SK-N-SH (cell line): Measurements from ENCODE around the gene TPO. TPM values are rescaled to one million over a fixed set of nuclear protein-coding genes. Genes with fewer than 3 reads are reported as not detected.
"Not testable (repeated sequence)": the region's sequence is repeated elsewhere in the genome, so short reads cannot be mapped to it uniquely, and the experiment has no call there.

Source experiments
- CTCF ChIA-PET: fragments of 300-600, 350-600 bp; formaldehyde crosslinking; extraction: SDS; loops from one replicate; lab custom pipeline; 2021; lab: Yijun Ruan, JAX
- POLR2A ChIA-PET: fragments of 350-600 bp; sonication (Branson Sonifier 250); formaldehyde crosslinking; extraction: SDS; loops from one replicate; lab custom pipeline; 2020; ENCODE audit warnings: antibody characterized with exemption, inconsistent platforms; lab: Yijun Ruan, JAX
- DNase-seq: peaks from one replicate; pipeline ENCODE4 v3.0.0; 2012
- H2AFZ ChIP-seq: fragments of 200-600 bp; sonication (generic); 2 replicates; pipeline ENCODE4 v1.8.1; 2016; ENCODE audit warnings: antibody characterized with exemption, mild to moderate bottlenecking, low read depth
- H3F3A ChIP-seq: fragments of 200-600 bp; sonication (generic); replicated peaks from 2 replicates; pipeline ENCODE3; 2016; ENCODE audit warnings: antibody characterized with exemption, mild to moderate bottlenecking; ENCODE audit not compliant: insufficient read depth
- H3K27ac ChIP-seq, 2 experiments: fragments of 200-500 bp in 1 of 2; fragments of 200-600 bp in 1 of 2; sonication (Bioruptor generic) in 1 of 2; sonication (generic), shearing (Covaris generic) in 1 of 2; 2 replicates each; pipeline versions ENCODE4 v1.5.1 to v1.6.1; 2014 to 2016; ENCODE audit warnings: low read depth in 2 of 2, inconsistent platforms in 1 of 2, low read length in 1 of 2, mild to moderate bottlenecking in 1 of 2, mixed read lengths in 1 of 2
- H3K27me3 ChIP-seq: fragments of 200-600 bp; sonication (generic), shearing (Covaris generic); 2 replicates; pipeline ENCODE4 v1.6.1; 2016; ENCODE audit warnings: mixed run types; ENCODE audit not compliant: insufficient read depth
- H3K36me3 ChIP-seq, 2 experiments: fragments of 200-500 bp in 1 of 2; fragments of 200-600 bp in 1 of 2; sonication (Bioruptor generic) in 1 of 2; sonication (generic) in 1 of 2; replicated peaks in 1 of 2; 2 replicates each; pipeline versions ENCODE3 to v1.5.1; 2014 to 2016; ENCODE audit warnings: low read length in 1 of 2, mild to moderate bottlenecking in 1 of 2; ENCODE audit not compliant: insufficient read depth in 2 of 2, control insufficient read depth in 1 of 2
- H3K4me1 ChIP-seq, 2 experiments: fragments of 200-500 bp in 1 of 2; fragments of 200-600 bp in 1 of 2; sonication (Bioruptor generic) in 1 of 2; sonication (generic), shearing (Covaris generic) in 1 of 2; 2 replicates each; pipeline versions ENCODE4 v1.5.1 to v1.6.1; 2014 to 2016; ENCODE audit warnings: low read depth in 1 of 2, low read length in 1 of 2, mixed run types in 1 of 2; ENCODE audit not compliant: insufficient read depth in 2 of 2, control insufficient read depth in 1 of 2
- H3K4me2 ChIP-seq: fragments of 200-600 bp; sonication (generic), shearing (Covaris generic); 2 replicates; pipeline ENCODE4 v1.6.1; 2017; ENCODE audit warnings: mixed run types
- H3K4me3 ChIP-seq, 2 experiments: fragments of 200-500 bp in 1 of 2; fragments of 200-600 bp in 1 of 2; sonication (Bioruptor generic) in 1 of 2; sonication (generic), shearing (Covaris generic) in 1 of 2; 2 replicates each; pipeline versions ENCODE4 v1.5.1 to v1.8.1; 2014 to 2016; ENCODE audit warnings: low read depth in 2 of 2, inconsistent platforms in 1 of 2, low read length in 1 of 2, mild to moderate bottlenecking in 1 of 2, mixed read lengths in 1 of 2, moderate library complexity in 1 of 2
- H3K79me2 ChIP-seq: fragments of 200-600 bp; sonication (generic); 2 replicates; pipeline ENCODE4 v1.8.1; 2017; ENCODE audit warnings: mild to moderate bottlenecking; ENCODE audit not compliant: insufficient read depth
- H3K9ac ChIP-seq: fragments of 200-600 bp; sonication (generic); 2 replicates; pipeline ENCODE4 v1.6.1; 2017; ENCODE audit warnings: mixed run types
- H3K9me2 ChIP-seq: fragments of 200-600 bp; sonication (generic); 2 replicates; pipeline ENCODE4 v1.6.1; 2017; ENCODE audit warnings: mixed run types
- H3K9me3 ChIP-seq: fragments of 200-600 bp; sonication (generic); 2 replicates; pipeline ENCODE4 v1.6.1; 2017; ENCODE audit warnings: mixed run types, mild to moderate bottlenecking, moderate library complexity
- H4K20me1 ChIP-seq: fragments of 200-600 bp; sonication (generic); 2 replicates; pipeline ENCODE4 v1.6.1; 2017; ENCODE audit warnings: mild to moderate bottlenecking, mixed run types; ENCODE audit not compliant: insufficient read depth
- EZH2phosphoT487 ChIP-seq: fragments of 200-600 bp; sonication (generic); IDR thresholded peaks from 2 replicates; pipeline ENCODE4 v1.6.1; 2017; ENCODE audit warnings: low read depth, mixed run types, mild to moderate bottlenecking, antibody characterized with exemption, moderate library complexity, borderline replicate concordance
- FOSL2 ChIP-seq: IDR thresholded peaks from 2 replicates; pipeline ENCODE4 v1.4.0; 2012; ENCODE audit warnings: low read depth, mild to moderate bottlenecking, moderate library complexity, borderline replicate concordance
- FOXJ3 ChIP-seq: sonication (generic); formaldehyde crosslinking; IDR thresholded peaks from 2 replicates; pipeline ENCODE4 v1.5.1; 2020; ENCODE audit warnings: mild to moderate bottlenecking, missing genetic modification reagents
- NFIC ChIP-seq: IDR thresholded peaks from 2 replicates; pipeline ENCODE4 v1.4.0; 2012; ENCODE audit warnings: borderline replicate concordance
- TAF1 ChIP-seq: IDR thresholded peaks from 2 replicates; pipeline ENCODE4 v1.6.1; 2012; ENCODE audit warnings: low read depth, mild to moderate bottlenecking, low read length, moderate library complexity, borderline replicate concordance
- USF1 ChIP-seq: IDR thresholded peaks from 2 replicates; pipeline ENCODE4 v1.4.0; 2012; ENCODE audit warnings: low read depth, borderline replicate concordance
- WGBS: methylation state at CpG from one replicate; pipeline ENCODE4 v1.1.6; 2017; ENCODE audit warnings: low lambda C conversion rate; 5-methylcytosine and 5-hydroxymethylcytosine counted together
- polyA plus RNA-seq, 3 experiments: library from polyadenylated mRNA; depleted of rRNA; stranded (reverse); fragments of >200 nt; gene quantifications; 2 replicates each; pipeline ENCODE4 v1.2.3, GENCODE V29; 2012

Gene TPO
- polyA plus RNA-seq, 1 of the 3 experiments (the other 2 are of a cell fraction), result not detected

DNA sequence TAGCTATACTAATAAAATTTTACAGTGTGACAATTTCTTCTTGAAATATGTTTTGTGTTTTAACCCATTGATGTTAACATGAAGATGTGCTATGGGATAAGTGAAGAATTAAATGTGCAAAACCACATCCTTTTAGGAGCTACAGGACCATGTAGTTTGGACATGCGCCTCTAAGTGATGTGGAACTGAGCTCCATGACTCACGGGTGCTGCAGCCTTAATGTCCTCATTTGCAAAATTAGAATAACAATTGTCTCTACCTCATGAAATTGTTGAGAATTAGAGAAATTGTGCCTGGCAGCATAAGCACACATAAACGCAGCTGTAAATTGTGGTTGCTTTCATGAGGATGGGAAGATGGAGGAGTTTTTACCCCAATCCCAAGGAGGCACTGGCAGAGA, 31.6 kb upstream of the TPO start:
- DNase-seq, result no peak
- TF ChIP-seq TAF1 (no peak), NFIC (no peak), USF1 (no peak), EZH2phosphoT487 (no peak), FOSL2 (no peak), FOXJ3 (CRISPR knock-in tag) (no peak)

DNA sequence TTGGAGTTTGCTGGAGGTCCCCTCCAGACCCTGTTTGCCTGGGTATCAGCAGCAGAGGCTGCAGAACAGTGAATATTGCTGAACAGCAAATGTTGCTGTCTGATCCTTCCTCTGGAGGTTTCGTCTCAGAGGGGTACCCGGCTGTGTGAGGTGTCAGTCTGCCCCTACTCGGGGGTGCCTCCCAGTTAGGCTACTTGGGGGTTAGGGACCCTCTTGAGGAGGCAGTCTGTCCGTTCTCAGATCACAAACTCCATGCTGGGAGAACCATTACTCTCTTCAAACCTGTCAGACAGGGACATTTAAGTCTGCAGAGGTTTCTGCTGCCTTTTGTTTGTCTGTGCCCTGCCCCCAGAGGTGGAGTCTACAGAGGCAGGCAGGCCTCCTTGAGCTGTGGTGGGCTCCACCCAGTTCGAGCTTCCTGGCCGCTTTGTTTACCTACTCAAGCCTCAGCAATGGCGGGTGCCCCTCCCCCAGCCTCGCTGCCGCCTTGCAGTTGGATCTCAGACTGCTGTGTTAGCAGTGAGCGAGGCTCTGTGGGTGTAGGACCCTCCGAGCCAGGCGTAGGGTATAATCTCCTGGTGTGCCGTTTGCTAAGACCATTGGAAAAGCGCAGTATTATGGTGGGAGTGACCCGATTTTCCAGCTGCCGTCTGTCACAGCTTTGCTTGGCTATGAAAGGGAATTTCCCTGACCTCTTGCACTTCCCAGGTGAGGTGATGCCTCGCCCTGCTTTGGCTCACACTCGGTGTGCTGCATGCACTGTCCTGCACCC, 25.1 kb upstream of the TPO start:
- H3F3A ChIP-seq, H3K4me2 ChIP-seq, H3K27ac ChIP-seq, H3K36me3 ChIP-seq, H3K4me1 ChIP-seq, DNase-seq, H3K79me2 ChIP-seq, H2AFZ ChIP-seq, H4K20me1 ChIP-seq, H3K27me3 ChIP-seq, H3K4me3 ChIP-seq, H3K9me3 ChIP-seq, POLR2A ChIA-PET, H3K9ac ChIP-seq, CTCF ChIA-PET, H3K9me2 ChIP-seq: not testable (repeated sequence)
- 37% methylated on average over 15 of the region's 18 CpGs for WGBS

More for the DNA sequence above, 31.6 kb upstream of the TPO start:
- ChIA-PET CTCF (interaction anchor here (0.6 to 1.4 kb wide), 2 partner anchors 15 to 169 kb away, joined by 3 to 4 read pairs; no protein-coding TSS in a partner anchor), POLR2A (no interaction called here)
- no peak overlapping the region for H3K4me2 ChIP-seq
- no peaks in the 10 kb centered on the region for H3K4me1 ChIP-seq
- 35% methylated on average over 3 of the region's 3 CpGs for WGBS
- no peaks in the 10 kb centered on the region for H4K20me1 ChIP-seq
- no peaks in the 10 kb centered on the region for H3K9me2 ChIP-seq
- no peaks in the 10 kb centered on the region for H3K27me3 ChIP-seq
- H3K36me3 ChIP-seq, result no peaks in the 10 kb centered on the region
- no peak overlapping the region for H3K27ac ChIP-seq
- no peaks in the 10 kb centered on the region for H3K79me2 ChIP-seq
- no peak overlapping the region for H2AFZ ChIP-seq
- no peak overlapping the region for H3K9ac ChIP-seq
- H3K4me3 ChIP-seq, result no peak overlapping the region
- no peaks in the 10 kb centered on the region for H3K9me3 ChIP-seq
- H3F3A ChIP-seq, result no peaks in the 10 kb centered on the region

DNA sequence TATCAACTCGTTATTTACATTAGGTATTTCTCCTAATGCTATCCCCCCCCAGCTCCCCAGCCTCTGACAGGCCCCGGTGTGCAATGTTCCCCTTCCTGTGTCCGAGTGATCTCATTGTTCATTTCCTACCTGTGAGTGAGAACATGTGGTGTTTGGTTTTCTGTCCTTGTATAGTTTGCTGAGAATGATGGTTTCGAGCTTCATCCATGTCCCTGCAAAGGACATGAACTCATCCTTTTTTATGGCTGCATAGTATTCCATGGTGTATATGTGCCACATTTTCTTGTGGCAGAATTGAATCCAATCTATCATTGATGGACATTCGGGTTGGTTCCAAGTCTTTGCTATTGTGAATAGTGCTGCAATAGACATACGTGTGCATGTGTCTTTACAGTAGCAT, 23.1 kb upstream of the TPO start:
- H2AFZ ChIP-seq, H3K4me2 ChIP-seq, H3K4me1 ChIP-seq, H4K20me1 ChIP-seq, H3F3A ChIP-seq, H3K27ac ChIP-seq, POLR2A ChIA-PET, DNase-seq, H3K4me3 ChIP-seq, H3K9me2 ChIP-seq, H3K27me3 ChIP-seq, H3K36me3 ChIP-seq, H3K9ac ChIP-seq, H3K9me3 ChIP-seq, H3K79me2 ChIP-seq: not testable (repeated sequence)
- WGBS, result 22% methylated on average over 6 of the region's 6 CpGs
- CTCF ChIA-PET, result interaction anchor here (0.7 kb wide), 1 partner anchor 129 kb away, joined by 3 read pairs; no protein-coding TSS in a partner anchor
